HuH-7.5 (cell line): ENCODE measurements around the gene CDK4.
"Not testable (repeated sequence)": the region's sequence is repeated elsewhere in the genome, so short reads cannot be mapped to it uniquely, and the experiment has no call there.

Source experiments
- DNase-seq: peaks from one replicate; pipeline ENCODE4 v3.0.0; 2011; ENCODE audit warnings: low spot score

CDK4 gene

GRCh38 chr12:57724003-57724935 lies 27.8 kb downstream of the CDK4 start:
- DNase-seq, result no peak

DNA sequence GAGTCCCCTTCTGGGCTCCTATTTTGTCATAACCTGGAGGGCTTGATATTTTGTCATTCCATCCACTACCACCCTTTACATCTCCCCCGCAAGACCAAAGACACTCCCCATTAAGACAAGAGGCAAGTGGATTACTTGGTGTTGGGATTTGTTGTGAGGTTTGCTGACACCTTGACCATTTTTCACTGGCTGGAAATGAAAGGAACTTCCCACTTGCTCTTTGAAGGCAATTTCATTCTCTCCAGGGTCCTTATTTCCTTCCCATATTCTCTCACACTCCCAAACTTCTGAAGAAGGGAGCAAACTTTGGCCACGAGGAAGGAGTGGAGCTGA lies 28.5 kb downstream of the CDK4 start:
- DNase-seq, result no peak

GRCh38 chr12:57722716-57723629 lies 29.1 kb downstream of the CDK4 start:
- DNase-seq, result no peak

- not testable (repeated sequence) for DNase-seq
Measured at GRCh38 chr12:57721846-57722608, 30.1 kb downstream of the CDK4 start.

DNA sequence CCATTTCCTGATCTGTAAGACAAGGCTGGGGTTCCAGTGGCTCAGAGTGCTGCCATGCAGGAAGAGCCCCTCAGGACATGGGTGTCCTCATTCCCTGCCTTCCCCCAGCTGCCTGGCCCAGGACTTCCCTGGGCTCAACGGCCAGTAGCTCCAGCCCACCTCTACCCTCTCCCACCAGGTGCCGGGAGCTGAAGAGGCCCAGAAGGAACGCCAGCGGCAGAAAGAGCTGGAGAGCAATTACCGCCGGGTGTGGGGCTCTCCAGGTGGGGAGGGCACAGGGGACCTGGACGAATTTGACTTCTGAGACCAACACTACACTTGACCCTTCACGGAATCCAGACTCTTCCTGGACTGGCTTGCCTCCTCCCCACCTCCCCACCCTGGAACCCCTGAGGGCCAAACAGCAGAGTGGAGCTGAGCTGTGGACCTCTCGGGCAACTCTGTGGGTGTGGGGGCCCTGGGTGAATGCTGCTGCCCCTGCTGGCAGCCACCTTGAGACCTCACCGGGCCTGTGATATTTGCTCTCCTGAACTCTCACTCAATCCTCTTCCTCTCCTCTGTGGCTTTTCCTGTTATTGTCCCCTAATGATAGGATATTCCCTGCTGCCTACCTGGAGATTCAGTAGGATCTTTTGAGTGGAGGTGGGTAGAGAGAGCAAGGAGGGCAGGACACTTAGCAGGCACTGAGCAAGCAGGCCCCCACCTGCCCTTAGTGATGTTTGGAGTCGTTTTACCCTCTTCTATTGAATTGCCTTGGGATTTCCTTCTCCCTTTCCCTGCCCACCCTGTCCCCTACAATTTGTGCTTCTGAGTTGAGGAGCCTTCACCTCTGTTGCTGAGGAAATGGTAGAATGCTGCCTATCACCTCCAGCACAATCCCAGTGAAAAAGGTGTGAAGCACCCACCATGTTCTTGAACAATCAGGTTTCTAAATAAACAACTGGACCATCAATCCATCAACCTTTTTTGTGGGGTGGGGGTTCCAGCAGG lies 31.2 kb downstream of the CDK4 start:
- DNase-seq, result no peak

GRCh38 chr12:57719777-57720605 lies 32.1 kb downstream of the CDK4 start:
- no peak for DNase-seq

GRCh38 chr12:57718641-57719528 lies 33.2 kb downstream of the CDK4 start:
- DNase-seq, result no peak

GRCh38 chr12:57717846-57718640 lies 34.1 kb downstream of the CDK4 start:
- no peak for DNase-seq

DNA sequence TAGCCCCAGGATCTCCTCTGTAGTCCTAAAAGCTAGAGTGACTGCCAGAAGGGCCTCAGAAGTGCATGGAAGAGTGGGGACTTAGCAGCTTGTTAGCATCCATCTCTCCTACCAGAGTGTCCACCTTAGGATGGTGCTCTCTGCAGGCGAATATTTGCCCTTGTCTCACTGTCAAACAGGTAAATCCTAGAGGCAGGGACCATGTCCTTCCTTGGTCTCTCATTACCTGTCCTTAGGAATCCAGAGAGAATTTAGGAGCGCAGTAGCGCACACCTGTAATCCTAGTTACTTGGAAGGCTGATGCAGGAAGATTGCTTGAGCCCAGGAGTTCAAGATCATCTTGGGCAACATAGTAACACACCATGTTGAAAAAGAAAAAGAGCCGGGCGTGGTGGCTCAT lies 35.0 kb downstream of the CDK4 start:
- no peak for DNase-seq

GRCh38 chr12:57716305-57716704 lies 35.8 kb downstream of the CDK4 start:
- DNase-seq, result no peak

GRCh38 chr12:57715786-57716185 lies 36.3 kb downstream of the CDK4 start:
- DNase-seq, result no peak

DNA sequence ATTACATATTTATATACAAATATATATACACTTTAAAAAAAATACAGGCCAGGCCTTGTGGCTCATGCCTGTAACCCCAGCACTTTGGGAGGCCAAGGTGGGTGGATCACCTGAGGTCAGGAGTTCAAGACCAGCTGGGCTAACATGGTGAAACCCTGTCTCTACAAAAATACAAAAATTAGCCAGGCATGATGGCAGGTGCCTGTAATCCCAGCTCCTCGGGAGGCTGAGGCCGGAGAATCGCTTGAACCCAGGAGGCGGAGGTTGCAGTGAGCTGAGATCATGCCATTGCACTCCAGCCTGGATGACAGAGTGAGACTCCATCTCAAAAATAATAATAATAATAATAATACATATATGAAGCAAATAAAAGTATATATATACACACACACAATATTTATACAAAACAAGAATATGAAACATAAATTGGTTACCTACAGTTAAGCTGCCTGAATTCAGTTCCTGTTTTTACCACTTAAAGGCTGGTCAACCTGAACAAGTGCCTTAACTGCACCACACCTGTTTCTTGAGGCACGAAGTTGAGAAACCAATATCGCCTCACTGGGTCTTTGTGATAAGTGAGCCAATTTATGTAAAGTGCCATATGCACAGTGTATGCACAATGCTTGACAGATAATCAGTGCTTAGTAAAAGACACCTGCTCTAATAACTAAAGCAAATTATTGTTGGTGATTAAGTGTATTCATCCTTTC lies 36.9 kb downstream of the CDK4 start:
- DNase-seq, result not testable (repeated sequence)

GRCh38 chr12:57713209-57713608 lies 38.9 kb downstream of the CDK4 start:
- DNase-seq, result no peak

DNA sequence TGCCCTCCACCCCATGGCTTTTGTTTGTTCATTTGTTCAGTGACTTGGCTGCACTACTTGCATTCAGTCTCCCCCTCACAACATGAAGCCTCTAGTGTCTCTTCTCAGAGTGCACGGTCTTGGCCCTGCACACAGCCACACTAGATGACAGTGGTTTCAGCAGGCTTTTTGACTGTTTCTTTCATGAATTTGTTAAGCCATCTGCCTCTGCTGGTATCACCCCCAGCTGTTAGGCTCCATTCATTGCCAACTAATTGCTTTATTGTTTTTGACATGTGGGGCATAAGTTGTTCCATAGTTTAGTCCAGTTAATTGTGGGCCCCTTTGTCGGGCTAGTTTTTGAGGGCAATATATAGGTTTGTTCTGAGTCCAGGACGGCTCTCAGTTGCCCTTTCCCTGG lies 39.4 kb downstream of the CDK4 start:
- no peak for DNase-seq

DNA sequence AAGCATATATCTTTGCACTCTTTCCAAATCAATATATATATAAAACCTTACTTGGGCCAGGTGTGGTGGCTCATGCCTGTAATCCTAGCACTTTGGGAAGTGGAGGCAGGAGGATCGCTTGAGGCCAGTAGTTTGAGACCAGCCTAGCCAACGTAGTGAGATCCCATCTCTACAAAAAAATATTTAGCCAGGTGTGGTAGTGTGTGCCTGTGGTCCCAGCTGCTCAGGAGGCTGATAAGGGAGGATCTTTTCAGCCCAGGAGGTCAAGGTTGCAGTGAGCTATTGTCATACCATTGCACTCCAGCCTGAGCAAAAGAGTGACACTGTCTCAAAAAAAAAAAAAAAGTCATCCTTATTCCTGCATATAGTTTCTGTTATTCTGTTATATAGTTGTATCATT lies 43.8 kb downstream of the CDK4 start:
- no peak for DNase-seq

- no peak for DNase-seq
Measured at GRCh38 chr12:57707250-57707649, 44.9 kb downstream of the CDK4 start.

DNA sequence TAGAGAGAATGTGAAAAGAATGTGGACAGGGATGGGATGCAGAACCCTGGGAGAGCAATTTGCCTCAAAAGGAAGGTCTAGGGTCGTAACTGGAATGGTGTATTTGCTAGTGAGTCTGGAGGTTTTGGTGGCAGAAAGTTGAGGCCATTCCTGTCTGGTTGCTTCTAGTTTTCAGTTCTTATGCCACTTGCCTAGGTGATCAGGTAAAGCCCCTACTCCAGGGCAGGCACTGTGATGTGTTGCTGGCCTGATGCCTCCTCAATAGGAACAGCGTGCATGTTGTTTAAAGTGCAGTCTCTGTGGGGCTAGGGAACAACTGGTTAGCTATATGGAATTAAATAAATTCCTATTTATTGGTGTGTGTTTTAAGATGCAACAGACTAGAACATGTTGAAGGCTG lies 51.8 kb downstream of the CDK4 start:
- no peak for DNase-seq

DNA sequence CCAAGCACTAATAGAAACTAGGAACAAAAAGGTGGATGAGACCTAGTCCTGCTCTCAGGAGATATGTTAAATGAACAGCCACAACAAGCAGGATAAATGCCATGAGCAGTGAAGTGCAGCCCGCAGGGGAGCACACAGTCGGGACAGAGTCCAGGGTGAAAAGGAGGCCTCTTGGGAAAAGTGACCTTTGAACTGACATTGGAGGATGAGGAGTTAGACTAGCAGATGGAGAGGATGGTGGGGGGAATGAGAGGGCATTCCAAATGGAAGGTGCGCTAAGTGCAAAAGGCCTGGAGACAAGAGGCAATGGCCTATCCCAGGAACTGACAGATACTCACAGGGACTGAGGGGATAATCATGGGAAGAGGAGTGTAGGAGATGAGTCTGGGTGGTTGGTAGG lies 53.7 kb downstream of the CDK4 start:
- DNase-seq, result no peak
